Transverse colon (tissue), 4 donors: ENCODE results near the gene CARMIL1. TPM values are rescaled to one million over a fixed set of nuclear protein-coding genes. Genes with fewer than 3 reads are reported as not detected.
"Not testable (repeated sequence)": the region's sequence is repeated elsewhere in the genome, so short reads cannot be mapped to it uniquely, and the experiment has no call there.

Source experiments
- DNase-seq: peaks from one replicate; pipeline ENCODE4 v3.0.0-alpha.2; 2019
- H3K27ac ChIP-seq, 4 donors: fragments of 200-600 bp; sonication (generic); 2 replicates each; pipeline ENCODE4 v1.5.1; 2016 to 2018; ENCODE audit warnings: inconsistent platforms in 4 of 4
- H3K27me3 ChIP-seq: fragments of 200-600 bp; sonication (generic); 2 replicates; pipeline ENCODE4 v1.5.1; 2017; ENCODE audit warnings: inconsistent platforms
- H3K36me3 ChIP-seq, 4 donors: fragments of 200-600 bp; sonication (generic); 2 replicates each; pipeline ENCODE4 v1.5.1; 2017 to 2019; ENCODE audit warnings: inconsistent platforms in 4 of 4
- H3K4me1 ChIP-seq, 4 donors: fragments of 200-600 bp; sonication (generic); 2 replicates each; pipeline ENCODE4 v1.5.1; 2017 to 2020; ENCODE audit warnings: inconsistent platforms in 4 of 4
- H3K4me3 ChIP-seq, 4 donors: fragments of 200-600 bp; sonication (generic); 1 replicate in 1 of 4; 2 replicates in 3 of 4; pipeline versions ENCODE4 v1.5.1 to v1.6.1; 2017 to 2019; ENCODE audit warnings: inconsistent platforms in 4 of 4
- H3K9me3 ChIP-seq, 2 donors: fragments of 200-600 bp; sonication (generic); 2 replicates each; pipeline ENCODE4 v1.5.1; 2017 to 2019; ENCODE audit warnings: inconsistent platforms in 2 of 2
- CTCF ChIP-seq, 5 experiments: fragments of 200-600 bp in 3 of 5; fragments of 450-650 bp in 2 of 5; sonication (generic) in 3 of 5; IDR thresholded peaks; 1 replicate in 2 of 5; 2 replicates in 3 of 5; pipeline ENCODE4 v1.5.1; 2016 to 2017; ENCODE audit warnings: antibody characterized with exemption in 5 of 5, inconsistent platforms in 3 of 5, mild to moderate bottlenecking in 2 of 5, moderate library complexity in 1 of 5
- EP300 ChIP-seq: sonication (generic); formaldehyde crosslinking; IDR thresholded peaks from one replicate; pipeline ENCODE4 v1.6.1; 2017; ENCODE audit warnings: antibody characterized with exemption, low read depth
- POLR2A ChIP-seq: fragments of 450-650 bp; IDR thresholded peaks from one replicate; pipeline ENCODE4 v1.6.1; 2016; ENCODE audit warnings: antibody characterized with exemption, mild to moderate bottlenecking, moderate library complexity
- POLR2AphosphoS5 ChIP-seq, 3 donors: sonication (generic); formaldehyde crosslinking; IDR thresholded peaks; one replicate each; pipeline ENCODE4 v1.6.1; 2016; ENCODE audit warnings: antibody characterized with exemption in 3 of 3
- WGBS, 2 donors: methylation state at CpG; one replicate each; pipeline ENCODE4 v1.1.5; 2018; ENCODE audit warnings: low coverage in 1 of 2; 5-methylcytosine and 5-hydroxymethylcytosine counted together
- in situ Hi-C, 4 donors: fragments of 200-750 bp; cut with MboI; loops; one replicate each; pipeline versions ENCODE4 v1.15.0 to v1.15.1; 2017; ENCODE audit warnings: low sequenced_read_pairs in 3 of 4, low pct_ligation_motif_present in 1 of 4, low pct_unique_long_range_greater_than_20kb in 1 of 4
- intact Hi-C: fragments of 100-400 bp; cut with DNase I; formaldehyde crosslinking; loops from one replicate; pipeline ENCODE4 v1.15.1; 2023; ENCODE audit warnings: low total_unique reads
- total RNA-seq, 4 donors: library from RNA; depleted of rRNA; stranded (reverse); fragments of >200 nt; gene quantifications; one replicate each; pipeline ENCODE4 v1.1.0, GENCODE V29; 2016

The CARMIL1 gene
- total RNA-seq, 4 donors from 2014 or later = 25.1 to 93.5 (median 61.0) TPM

- Histone ChIP-seq H3K36me3 (no peaks in the 10 kb centered on the region), H3K4me3 (no peak overlapping the region), H3K9me3 (no peaks in the 10 kb centered on the region), H3K27me3 (no peaks in the 10 kb centered on the region), H3K4me1 (no peaks in the 10 kb centered on the region), H3K27ac (no peak overlapping the region)
- intact Hi-C loops = no loop called here
- no peak for TF ChIP-seq POLR2A
- no peak for TF ChIP-seq POLR2AphosphoS5 (IDR thresholded peaks at IDR 0.05)
- TF ChIP-seq EP300 = no peak
- TF ChIP-seq CTCF (IDR thresholded peaks at IDR 0.05) = no peak
- in situ Hi-C loops = loop anchor here in 1 of 4 donors (25.0 kb wide), 1 partner anchor 321 kb away; no protein-coding TSS in a partner anchor
- DNase-seq = no peak
Measured at GRCh38 chr6:25583099-25583498, 303.9 kb downstream of the CARMIL1 start.

GRCh38 chr6:25583906-25584305 lies 304.7 kb downstream of the CARMIL1 start:
- Histone ChIP-seq H3K9me3 (no peaks in the 10 kb centered on the region), H3K36me3 (no peaks in the 10 kb centered on the region), H3K4me1 (no peaks in the 10 kb centered on the region), H3K4me3 (no peak overlapping the region), H3K27me3 (no peaks in the 10 kb centered on the region), H3K27ac (no peak overlapping the region)
- in situ Hi-C loops (loop anchor here in 1 of 4 donors (25.0 kb wide), 1 partner anchor 322 kb away; no protein-coding TSS in a partner anchor), intact Hi-C loops (no loop called here)
- DNase-seq = no peak
- WGBS, 2 donors = 100% methylated on average over 3 of the region's 3 CpGs
- TF ChIP-seq POLR2A (no peak), CTCF (IDR thresholded peaks at IDR 0.05) (no peak), EP300 (no peak), POLR2AphosphoS5 (IDR thresholded peaks at IDR 0.05) (no peak)

- DNase-seq = no peak
- no peaks in the 10 kb centered on the region for H3K9me3 ChIP-seq
Measured at GRCh38 chr6:25585225-25585624, 306.1 kb downstream of the CARMIL1 start.

GRCh38 chr6:25586119-25586518 lies 306.9 kb downstream of the CARMIL1 start:
- in situ Hi-C loops = loop anchor here in 1 of 4 donors (25.0 kb wide), 1 partner anchor 324 kb away; no protein-coding TSS in a partner anchor
- DNase-seq, H3K36me3 ChIP-seq, H3K27me3 ChIP-seq, H3K4me1 ChIP-seq, H3K4me3 ChIP-seq, intact Hi-C loops, H3K9me3 ChIP-seq, H3K27ac ChIP-seq: not testable (repeated sequence)
- 94% methylated on average over 17 of the region's 30 CpGs; no CpG with 5 or more reads in 1 of the 2 donors for WGBS, 2 donors

More at GRCh38 chr6:25585225-25585624, 306.1 kb downstream of the CARMIL1 start:
- intact Hi-C loops (no loop called here), in situ Hi-C loops (loop anchor here in 1 of 4 donors (25.0 kb wide), 1 partner anchor 323 kb away; no protein-coding TSS in a partner anchor)
- H3K4me3 ChIP-seq = no peak overlapping the region
- TF ChIP-seq EP300 (no peak), POLR2AphosphoS5 (IDR thresholded peaks at IDR 0.05) (no peak), CTCF (IDR thresholded peaks at IDR 0.05) (no peak), POLR2A (no peak)
- 96 to 97% methylated on average over 4 of the region's 4 CpGs for WGBS, 2 donors
- H3K27me3 ChIP-seq = no peaks in the 10 kb centered on the region
- H3K36me3 ChIP-seq = no peaks in the 10 kb centered on the region
- no peaks in the 10 kb centered on the region for H3K4me1 ChIP-seq
- no peak overlapping the region for H3K27ac ChIP-seq

- H3K4me1 ChIP-seq = no peaks in the 10 kb centered on the region
- H3K9me3 ChIP-seq = no peaks in the 10 kb centered on the region
- no peak for DNase-seq
- in situ Hi-C loops = loop anchor here in 1 of 4 donors (25.0 kb wide), 1 partner anchor 325 kb away; no protein-coding TSS in a partner anchor
- TF ChIP-seq CTCF (IDR thresholded peaks at IDR 0.05) (no peak), EP300 (no peak), POLR2AphosphoS5 (IDR thresholded peaks at IDR 0.05) (no peak), POLR2A (no peak)
- no peaks in the 10 kb centered on the region for H3K36me3 ChIP-seq
- intact Hi-C loops = no loop called here
- no peak overlapping the region for H3K27ac ChIP-seq
- 79 to 89% methylated on average over 3 of the region's 3 CpGs for WGBS, 2 donors
- no peak overlapping the region for H3K4me3 ChIP-seq
- H3K27me3 ChIP-seq = no peaks in the 10 kb centered on the region
Measured at GRCh38 chr6:25586927-25587326, 307.8 kb downstream of the CARMIL1 start.
